NCI-H2029 treated with DMSO at 0.1 percent for 48 hours (cell line): ENCODE results near the gene RNF25.

Experiments used
- DNase-seq: peaks from one replicate; lab custom pipeline; 2025; lab: John Stamatoyannopoulos, UW

Gene RNF25

GRCh38 chr2:218679119-218679518, 7.3 kb upstream of the RNF25 start:
- DNase-seq: no peak

- no peak for DNase-seq
These were observed 627 bp downstream of the RNF25 start for GRCh38 chr2:218671097-218671653.

DNA sequence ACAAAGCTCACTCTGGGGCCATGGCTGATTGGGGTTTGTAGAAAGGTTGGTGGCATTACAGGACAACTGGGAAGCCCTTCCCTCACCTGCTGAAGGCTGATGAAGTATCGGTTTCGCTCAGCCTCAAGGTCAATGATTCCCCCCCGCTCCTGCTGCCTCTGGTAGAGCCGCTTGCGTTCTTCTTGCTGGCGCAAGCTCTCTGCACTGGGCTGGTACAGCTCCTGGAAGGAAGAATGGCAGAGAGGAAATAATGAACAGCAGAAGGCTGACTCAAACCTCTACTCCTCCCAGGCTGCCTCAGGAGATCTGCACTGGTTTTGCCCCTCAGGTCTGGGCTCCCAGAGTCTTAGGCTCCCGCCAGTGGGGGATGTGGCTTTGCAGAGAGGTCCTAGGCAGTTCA, 7.1 kb downstream of the RNF25 start:
- DNase-seq: no peak

GRCh38 chr2:218663901-218664300, 7.9 kb downstream of the RNF25 start:
- DNase-seq: no peak

DNA sequence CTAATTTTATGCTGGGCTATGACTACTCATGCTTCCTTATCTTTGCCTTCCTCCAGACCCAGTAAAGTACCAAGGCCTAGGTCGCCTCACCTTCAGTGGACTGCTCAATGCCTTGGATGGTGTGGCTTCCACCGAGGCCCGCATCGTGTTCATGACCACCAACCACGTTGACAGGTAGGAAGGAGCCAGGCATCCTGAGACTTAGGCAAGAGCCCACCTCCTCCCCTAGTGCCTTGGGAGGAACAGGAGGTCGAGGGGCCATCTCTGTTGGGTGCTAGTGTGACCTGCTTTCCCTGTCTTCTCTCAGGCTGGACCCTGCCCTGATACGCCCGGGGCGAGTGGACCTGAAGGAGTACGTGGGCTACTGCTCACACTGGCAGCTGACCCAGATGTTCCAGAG, 9.0 kb downstream of the RNF25 start:
- no peak for DNase-seq

GRCh38 chr2:218662377-218662776, 9.4 kb downstream of the RNF25 start:
- DNase-seq: no peak

DNA sequence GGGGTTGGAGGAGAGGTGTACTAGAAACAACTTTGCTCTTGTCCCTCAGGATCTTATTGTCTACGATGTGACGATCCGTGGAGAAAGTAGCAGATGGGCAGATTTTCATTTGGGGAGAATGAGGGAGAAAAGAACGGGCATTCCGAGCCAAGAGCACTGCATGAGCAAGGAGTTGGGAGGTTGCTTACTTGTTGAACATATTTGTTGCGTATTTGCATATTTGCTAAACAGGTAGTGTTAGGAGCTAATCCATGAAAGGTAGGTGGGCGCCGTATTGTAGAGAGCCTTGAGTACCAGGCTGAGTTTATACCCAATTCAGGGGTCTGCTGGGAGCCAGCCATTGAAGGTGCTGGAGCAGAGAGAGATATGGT, 11.8 kb downstream of the RNF25 start:
- no peak for DNase-seq

GRCh38 chr2:218659258-218659987, 12.4 kb downstream of the RNF25 start, which contains the start of the genes BCS1L and ZNF142:
TSS of gene BCS1L (plus strand) at chr2:218659683. CDS start at chr2:218660988, 1,305 bp downstream.
TSS of gene ZNF142 (minus strand) at chr2:218659623. CDS start at chr2:218656429, 3,194 bp downstream.
- peak; percentile 62 for DNase-seq

- DNase-seq: no peak
These were observed 13.0 kb downstream of the RNF25 start for GRCh38 chr2:218658671-218659257.

DNA sequence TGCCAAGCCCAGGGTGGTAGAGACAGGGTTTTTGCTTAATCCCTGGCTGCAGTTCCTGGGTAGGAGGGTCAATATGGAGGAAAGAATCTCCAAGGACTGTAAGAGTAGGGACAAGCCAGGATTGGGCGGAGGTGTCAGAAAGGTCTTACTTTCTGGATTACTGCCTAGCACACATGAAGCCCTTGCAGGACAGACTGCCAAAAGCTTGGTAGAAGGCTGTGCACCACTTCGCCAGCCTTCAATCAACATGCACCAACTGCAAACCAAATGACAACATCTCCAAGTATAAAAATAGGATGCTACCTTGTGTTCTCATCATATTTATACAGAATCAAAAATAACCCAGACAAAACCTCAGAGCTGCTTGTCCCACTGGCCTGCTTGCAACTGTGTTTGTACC, 16.1 kb downstream of the RNF25 start:
- no peak for DNase-seq

GRCh38 chr2:218648787-218649100, 23.1 kb downstream of the RNF25 start:
- DNase-seq: no peak

GRCh38 chr2:218648088-218648786, 23.6 kb downstream of the RNF25 start:
- DNase-seq: no peak

- DNase-seq: no peak
These were observed 26.7 kb downstream of the RNF25 start for GRCh38 chr2:218645126-218645525.

DNA sequence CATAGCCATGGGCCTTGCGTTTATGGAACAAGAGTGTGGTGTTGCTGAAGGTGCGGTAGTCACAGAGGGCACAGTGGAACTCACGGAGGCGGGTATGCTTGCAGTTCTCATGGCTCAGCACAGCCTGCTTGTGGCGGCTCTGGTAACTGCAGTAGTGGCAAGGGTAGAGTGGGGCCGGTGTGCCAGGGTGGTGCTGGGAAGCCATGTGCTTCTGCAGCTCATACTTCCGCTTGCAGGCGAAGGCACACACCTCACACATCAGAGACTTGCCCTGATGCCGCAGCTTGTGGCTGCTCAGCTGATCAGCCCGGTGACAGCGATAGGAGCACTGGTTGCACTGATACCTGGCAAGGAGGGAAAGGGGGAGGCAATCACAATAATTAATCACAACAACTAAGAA, 27.1 kb downstream of the RNF25 start:
- DNase-seq: no peak

DNA sequence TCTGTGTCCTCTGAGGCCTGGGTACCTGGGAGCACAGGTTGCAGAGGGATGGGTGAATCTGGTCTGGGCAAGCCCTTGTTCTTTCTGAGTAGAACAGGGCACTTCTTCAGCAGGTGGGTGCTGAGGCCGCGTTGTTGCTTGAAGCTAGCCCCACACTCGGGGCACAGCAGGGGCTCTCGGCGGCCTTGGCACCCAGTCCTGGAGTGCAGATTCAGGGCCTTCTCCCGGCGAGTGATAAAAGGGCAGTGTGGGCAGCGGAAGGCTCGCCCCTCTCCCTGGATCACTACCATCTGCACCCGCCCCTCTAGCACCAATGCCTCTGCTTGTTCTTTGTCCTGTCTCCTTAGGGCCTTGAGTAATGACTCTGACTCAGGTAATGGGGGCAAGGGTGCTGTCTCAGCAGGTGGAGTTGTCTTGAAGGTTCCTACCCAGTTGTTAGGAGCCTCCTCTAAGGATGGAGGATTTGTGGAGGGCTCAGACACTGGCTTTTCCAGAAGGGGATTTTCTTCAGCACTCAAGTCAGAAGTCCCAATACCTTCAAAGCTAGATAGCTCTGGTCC, 28.0 kb downstream of the RNF25 start:
- no peak for DNase-seq

DNA sequence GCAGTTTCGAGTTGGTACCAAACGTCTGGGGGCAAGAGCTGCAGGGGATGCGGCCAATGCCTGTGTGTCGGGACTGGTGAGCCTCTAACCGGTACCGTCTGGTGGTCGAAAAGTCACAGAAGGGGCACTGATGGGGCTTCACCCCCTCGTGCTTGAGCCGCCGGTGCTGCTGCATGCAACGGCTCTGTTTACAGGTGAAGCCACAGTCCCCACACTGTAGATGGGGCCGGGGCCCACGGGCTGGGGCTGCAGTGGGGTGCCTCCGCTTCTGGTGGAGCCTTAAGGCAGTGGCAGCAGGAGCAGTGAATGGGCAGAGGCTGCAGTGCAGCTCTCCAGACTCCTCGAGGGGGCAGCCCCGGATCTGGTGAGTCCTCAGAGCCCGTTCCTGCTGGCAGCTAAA, 29.0 kb downstream of the RNF25 start:
- no peak for DNase-seq

DNA sequence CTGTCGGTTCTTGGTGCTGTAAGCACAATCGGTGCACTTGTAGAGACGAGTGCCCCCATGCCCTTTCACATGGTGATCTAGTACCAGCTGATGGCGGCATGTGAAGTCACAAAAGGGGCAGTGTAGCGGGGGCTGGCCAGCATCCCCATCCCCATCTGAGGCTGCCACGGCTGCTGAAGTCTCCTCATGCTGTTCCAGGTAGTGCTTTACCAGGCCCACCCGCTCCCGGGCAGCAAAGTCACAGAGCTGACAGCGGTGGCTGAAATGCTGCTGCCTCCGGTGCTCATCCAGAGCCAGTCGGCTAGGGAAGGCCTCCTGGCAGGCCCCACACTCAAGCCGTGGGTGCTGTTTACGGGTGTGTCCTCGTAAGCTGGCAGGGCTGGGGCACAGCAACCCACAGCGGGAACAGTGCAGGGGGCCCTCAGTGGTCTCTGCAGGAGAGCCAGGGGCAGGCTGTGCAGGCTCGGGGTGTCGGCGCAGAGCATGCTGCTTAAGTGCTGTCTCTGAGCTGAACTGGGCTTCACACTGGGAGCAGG, 29.6 kb downstream of the RNF25 start:
- no peak for DNase-seq

- DNase-seq: no peak
These were observed 33.4 kb downstream of the RNF25 start for GRCh38 chr2:218638372-218638771.

GRCh38 chr2:218635719-218636118, 36.1 kb downstream of the RNF25 start:
- no peak for DNase-seq

DNA sequence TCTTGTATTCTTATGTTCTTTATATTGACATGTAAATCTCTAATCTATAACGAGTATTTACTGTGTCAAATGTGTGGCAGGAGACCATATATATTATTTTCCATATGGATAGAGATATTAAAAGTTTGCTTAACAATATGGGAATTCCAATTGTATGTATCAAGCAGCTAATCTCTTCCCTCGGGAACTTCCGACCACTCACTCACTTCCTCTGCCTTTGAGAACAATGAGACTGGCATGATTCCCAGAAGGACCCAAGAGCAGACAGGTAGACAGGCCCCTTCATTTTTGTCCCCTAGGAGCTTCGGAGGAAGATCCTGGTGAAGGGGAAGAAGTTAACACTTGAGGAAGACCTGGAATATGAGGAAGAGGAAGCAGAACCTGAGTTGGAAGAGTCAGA, 40.0 kb downstream of the RNF25 start:
- no peak for DNase-seq

- DNase-seq: no peak
These were observed 43.9 kb downstream of the RNF25 start for GRCh38 chr2:218627939-218628338.

DNA sequence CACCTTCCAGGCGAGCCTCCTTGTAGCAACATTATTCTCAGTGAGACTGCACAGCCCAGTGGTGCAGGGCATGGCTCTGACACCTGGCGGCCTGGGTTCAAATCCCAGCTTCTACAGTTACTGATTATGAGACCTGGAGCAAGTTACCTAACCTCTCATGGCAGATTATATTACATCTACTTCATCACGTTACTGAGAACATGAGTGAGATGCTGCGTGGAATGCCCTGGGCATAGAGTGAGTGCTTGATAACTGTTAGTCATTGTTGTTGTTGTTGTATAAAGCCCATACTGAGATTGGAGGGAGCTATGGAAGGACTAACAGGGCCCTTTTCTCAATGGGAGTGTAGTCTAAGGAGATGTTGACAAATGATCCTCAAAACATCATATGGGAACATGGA, 45.4 kb downstream of the RNF25 start:
- DNase-seq: no peak

GRCh38 chr2:218623366-218623705, 48.5 kb downstream of the RNF25 start:
- no peak for DNase-seq
